Keratinocyte (primary cell): Measurements from ENCODE around the gene SALL3. TPM values are rescaled to one million over a fixed set of nuclear protein-coding genes. Genes with fewer than 3 reads are reported as not detected.

ENCODE experiments used
- DNase-seq: peaks from one replicate; pipeline ENCODE4 v3.0.0-alpha.2; 2011; ENCODE audit warnings: low read depth, missing footprints, low spot score
- FAIRE-seq: peaks from 2 replicates; lab custom pipeline; 2011; peaks lifted over from hg19 to GRCh38; lab: Jason Lieb, UNC
- H2AFZ ChIP-seq: 2 replicates; pipeline ENCODE4 v1.6.0; 2012; ENCODE audit warnings: low read length, control low read depth, inconsistent platforms; ENCODE audit not compliant: control insufficient read depth
- H3K27ac ChIP-seq: 2 replicates; pipeline ENCODE4 v1.5.1; 2011; ENCODE audit warnings: low read length; ENCODE audit not compliant: control insufficient read depth, insufficient read depth
- H3K27me3 ChIP-seq: 3 replicates; pipeline ENCODE4 v1.6.0; 2011; ENCODE audit warnings: low read length; ENCODE audit not compliant: control insufficient read depth, insufficient read depth; ENCODE audit errors: extremely low read depth
- H3K36me3 ChIP-seq, 2 experiments: 2 replicates in 1 of 2; 3 replicates in 1 of 2; pipeline ENCODE4 v1.5.1; 2011; ENCODE audit warnings: low read length in 2 of 2, mild to moderate bottlenecking in 1 of 2; ENCODE audit not compliant: control insufficient read depth in 2 of 2, insufficient read depth in 2 of 2; ENCODE audit errors: extremely low read depth in 1 of 2
- H3K4me1 ChIP-seq: 3 replicates; pipeline ENCODE4 v1.5.1; 2011; ENCODE audit warnings: low read length; ENCODE audit not compliant: control insufficient read depth, insufficient read depth; ENCODE audit errors: extremely low read depth
- H3K4me2 ChIP-seq: 3 replicates; pipeline ENCODE4 v1.6.0; 2011; ENCODE audit warnings: low read depth, low read length; ENCODE audit not compliant: control insufficient read depth, insufficient read depth; ENCODE audit errors: extremely low read depth
- H3K4me3 ChIP-seq, 3 experiments: fragments of 200-600 bp in 1 of 3; sonication (generic) in 1 of 3; 2 replicates in 2 of 3; 3 replicates in 1 of 3; pipeline ENCODE4 v1.5.1; 2011 to 2016; ENCODE audit warnings: low read length in 3 of 3, mild to moderate bottlenecking in 3 of 3, control low read depth in 2 of 3, inconsistent platforms in 1 of 3, low read depth in 1 of 3, mixed read lengths in 1 of 3, mixed run types in 1 of 3, moderate library complexity in 1 of 3; ENCODE audit not compliant: control insufficient read depth in 2 of 3, insufficient read depth in 2 of 3; ENCODE audit errors: extremely low read depth in 1 of 3
- H3K79me2 ChIP-seq: 2 replicates; pipeline ENCODE4 v1.6.0; 2012; ENCODE audit warnings: low read length; ENCODE audit not compliant: control insufficient read depth, insufficient read depth
- H3K9ac ChIP-seq: 3 replicates; pipeline ENCODE4 v1.6.0; 2011; ENCODE audit warnings: low read length; ENCODE audit not compliant: control insufficient read depth, insufficient read depth; ENCODE audit errors: extremely low read depth
- H3K9me1 ChIP-seq: 3 replicates; pipeline ENCODE4 v1.6.0; 2011; ENCODE audit warnings: low read length; ENCODE audit not compliant: control insufficient read depth, insufficient read depth; ENCODE audit errors: extremely low read depth
- H3K9me3 ChIP-seq: 2 replicates; pipeline ENCODE4 v1.5.1; 2012; ENCODE audit warnings: low read depth, low read length; ENCODE audit not compliant: control insufficient read depth
- H4K20me1 ChIP-seq: 3 replicates; pipeline ENCODE4 v1.6.0; 2011; ENCODE audit warnings: low read length; ENCODE audit not compliant: control insufficient read depth, insufficient read depth; ENCODE audit errors: extremely low read depth
- CTCF ChIP-seq, 3 experiments: IDR thresholded peaks in 1 of 3; conservative IDR thresholded peaks in 1 of 3; optimal IDR thresholded peaks in 1 of 3; 2 replicates in 2 of 3; 3 replicates in 1 of 3; pipeline versions ENCODE3 to v1.5.1; 2011; ENCODE audit warnings: low read length in 3 of 3, mild to moderate bottlenecking in 3 of 3, moderate library complexity in 2 of 3, control low read depth in 1 of 3, inconsistent platforms in 1 of 3; ENCODE audit not compliant: insufficient read depth in 2 of 3; ENCODE audit errors: extremely low read depth in 1 of 3
- EZH2 ChIP-seq: IDR thresholded peaks from one replicate; pipeline ENCODE4 v1.6.1; 2012; ENCODE audit warnings: inconsistent platforms, mild to moderate bottlenecking, low read length, moderate library complexity
- dilution Hi-C: fragments of 300-500 bp; cut with MboI; formaldehyde crosslinking; loops from one replicate; pipeline ENCODE4 v1.7.0; 2020; ENCODE audit warnings: low sequenced_read_pairs; ENCODE audit not compliant: extremely low pct_ligation_motif_present
- polyA plus RNA-seq, 5 experiments: library from polyadenylated mRNA; depleted of rRNA in 3 of 5; stranded (reverse) in 3 of 5; stranded (forward) in 1 of 5; unstranded in 1 of 5; fragments of >200 nt; gene quantifications; 1 replicate in 1 of 5; 2 replicates in 3 of 5; 3 replicates in 1 of 5; pipeline versions ENCODE4 v1.2.1 to v1.2.3, GENCODE V29; 2011 to 2012; ENCODE audit warnings: missing spikeins in 2 of 5, low read depth in 1 of 5, low replicate concordance in 1 of 5

SALL3 gene
- polyA plus RNA-seq, 1 donor (not counting 4 experiments of a cell fraction or from before 2014, with no cell fraction given) = not detected

- H3K27ac ChIP-seq = no peak overlapping the region
- no peaks in the 10 kb centered on the region for H3K36me3 ChIP-seq
- no peaks in the 10 kb centered on the region for H4K20me1 ChIP-seq
- no peak overlapping the region for H2AFZ ChIP-seq
- peaks cover 5% of the 10 kb centered on the region for H3K9me3 ChIP-seq
- H3K4me1 ChIP-seq = no peaks in the 10 kb centered on the region
- dilution Hi-C loops = no loop called here
- H3K9me1 ChIP-seq = no peaks in the 10 kb centered on the region
- DNase-seq (no peak), FAIRE-seq (no peak)
- no peak overlapping the region for H3K9ac ChIP-seq
- H3K4me3 ChIP-seq = no peak overlapping the region
- H3K4me2 ChIP-seq = no peak overlapping the region
- no peak for TF ChIP-seq EZH2
- TF ChIP-seq CTCF (optimal IDR thresholded peaks at IDR 0.05 in 1 of 3, IDR thresholded peaks at IDR 0.05 in 1 of 3, conservative IDR thresholded peaks at IDR 0.05 in 1 of 3; ENCODE audit: extremely low read depth in 1 of 3, insufficient read depth in 2 of 3, low read length in 3 of 3) = no peak
- H3K27me3 ChIP-seq = no peaks in the 10 kb centered on the region
- H3K79me2 ChIP-seq = no peaks in the 10 kb centered on the region
Observed at GRCh38 chr18:79007440-79007839, 27.8 kb downstream of the SALL3 start.

- Histone ChIP-seq H2AFZ (no peak overlapping the region), H3K27me3 (no peaks in the 10 kb centered on the region), H4K20me1 (no peaks in the 10 kb centered on the region), H3K79me2 (no peaks in the 10 kb centered on the region), H3K36me3 (no peaks in the 10 kb centered on the region), H3K9ac (no peak overlapping the region), H3K4me2 (no peak overlapping the region), H3K27ac (no peak overlapping the region), H3K9me3 (peaks cover 5% of the 10 kb centered on the region), H3K9me1 (no peaks in the 10 kb centered on the region), H3K4me3 (no peak overlapping the region), H3K4me1 (no peaks in the 10 kb centered on the region)
- FAIRE-seq (no peak), DNase-seq (no peak)
- no peak for TF ChIP-seq CTCF (optimal IDR thresholded peaks at IDR 0.05 in 1 of 3, IDR thresholded peaks at IDR 0.05 in 1 of 3, conservative IDR thresholded peaks at IDR 0.05 in 1 of 3; ENCODE audit: extremely low read depth in 1 of 3, insufficient read depth in 2 of 3, low read length in 3 of 3)
- TF ChIP-seq EZH2 = no peak
- dilution Hi-C loops = no loop called here
Observed at GRCh38 chr18:79008356-79008940, 28.8 kb downstream of the SALL3 start.
